Left hindlimb (tissue), 1 donor: ENCODE measurements around the gene APOC3.
"Not testable (repeated sequence)": the region's sequence is repeated elsewhere in the genome, so short reads cannot be mapped to it uniquely, and the experiment has no call there.

Experiments
- DNase-seq: peaks from one replicate; pipeline ENCODE4 v3.0.0-alpha.2; 2018

APOC3 gene

GRCh38 chr11:116829525-116830183, at the start of gene APOC3:
TSS of gene APOC3 (plus strand) at chr11:116829907. CDS start at chr11:116830583, 676 bp downstream.
- DNase-seq = no peak

GRCh38 chr11:116782728-116783127, 47.0 kb upstream of the APOC3 start:
- DNase-seq = no peak

DNA sequence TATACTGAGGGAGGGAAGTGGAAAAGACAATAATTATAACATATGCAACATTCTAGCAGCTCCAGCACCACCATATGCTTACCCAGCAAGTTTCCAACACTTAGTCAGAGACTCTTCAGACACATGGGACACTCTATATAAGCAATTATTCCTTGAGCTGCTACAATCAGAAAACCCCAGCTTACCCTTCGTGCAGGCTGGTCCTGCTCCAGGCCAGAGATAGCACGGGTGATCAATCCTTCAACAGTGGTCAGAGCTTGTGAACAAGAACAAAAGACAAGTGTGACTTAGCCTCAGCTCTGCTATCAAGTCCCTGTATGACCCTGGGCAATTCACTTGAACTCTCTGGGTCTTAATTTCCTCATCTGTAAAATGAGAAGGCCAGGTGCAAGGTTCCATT, 43.4 kb upstream of the APOC3 start:
- no peak for DNase-seq

GRCh38 chr11:116786966-116787365, 42.7 kb upstream of the APOC3 start:
- DNase-seq = no peak

GRCh38 chr11:116787436-116787785, 42.3 kb upstream of the APOC3 start:
- DNase-seq = no peak

DNA sequence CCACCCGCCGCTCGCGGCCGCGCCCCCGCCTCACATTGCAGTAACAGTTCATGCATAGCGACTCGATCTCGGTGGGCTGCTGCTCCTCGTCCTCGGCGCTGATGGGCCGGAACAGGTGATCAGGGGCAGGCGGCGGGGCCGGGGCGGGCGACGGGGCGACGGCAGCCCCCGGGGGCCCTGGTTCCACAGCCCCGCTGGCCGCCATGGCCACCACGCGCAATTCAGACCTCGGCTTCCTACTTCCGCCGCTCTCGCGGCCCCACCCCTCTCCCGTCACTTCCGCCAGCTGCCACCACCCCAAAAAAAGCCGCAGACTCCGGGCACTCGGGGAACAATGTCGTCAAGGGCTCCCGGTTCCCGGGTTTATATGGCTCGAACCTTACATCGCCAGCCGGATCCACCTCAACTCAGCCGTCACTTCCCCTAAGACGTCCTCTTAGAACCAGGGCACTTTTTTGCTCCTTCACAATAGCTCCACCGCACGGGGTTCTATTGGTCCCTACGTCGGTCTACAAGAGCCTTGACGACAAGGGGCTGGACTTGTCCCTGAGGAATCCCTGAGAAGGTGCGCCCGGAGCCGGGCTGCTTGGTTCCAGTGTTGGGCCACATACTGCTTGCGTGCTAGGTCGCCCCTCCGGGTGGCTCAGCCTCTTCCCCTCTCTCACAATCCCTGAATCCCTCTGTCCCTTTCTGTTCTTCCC, 41.8 kb upstream of the APOC3 start, which contains the start of gene ZPR1:
TSS of gene ZPR1 (minus strand) at position 238 of the 701 bp plus-strand sequence. CDS start at position 205, 33 bp downstream.
- DNase-seq = peak; percentile 90

DNA sequence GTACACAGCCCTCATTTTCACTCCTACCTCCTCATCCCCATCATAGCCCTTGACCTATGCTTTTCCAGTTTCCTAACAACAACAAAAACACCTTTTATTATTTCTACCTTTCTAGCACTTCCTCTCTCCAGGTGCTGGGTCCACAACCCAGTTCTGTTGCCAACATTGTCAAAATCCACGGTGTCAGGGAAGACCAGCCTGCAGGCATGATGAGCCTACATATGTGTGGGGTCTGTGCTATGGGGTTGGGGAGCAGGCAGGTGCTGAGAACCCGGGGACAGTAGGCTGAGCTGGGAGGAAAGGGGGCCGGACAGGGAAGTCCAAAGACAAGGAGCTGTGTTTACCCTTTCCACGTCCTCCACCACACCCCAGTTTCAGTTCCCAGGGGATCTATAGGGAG, 41.2 kb upstream of the APOC3 start:
- DNase-seq = no peak

GRCh38 chr11:116788975-116789374, 40.7 kb upstream of the APOC3 start:
- no peak for DNase-seq

- no peak for DNase-seq
Measured at GRCh38 chr11:116790167-116791001, 39.3 kb upstream of the APOC3 start.

DNA sequence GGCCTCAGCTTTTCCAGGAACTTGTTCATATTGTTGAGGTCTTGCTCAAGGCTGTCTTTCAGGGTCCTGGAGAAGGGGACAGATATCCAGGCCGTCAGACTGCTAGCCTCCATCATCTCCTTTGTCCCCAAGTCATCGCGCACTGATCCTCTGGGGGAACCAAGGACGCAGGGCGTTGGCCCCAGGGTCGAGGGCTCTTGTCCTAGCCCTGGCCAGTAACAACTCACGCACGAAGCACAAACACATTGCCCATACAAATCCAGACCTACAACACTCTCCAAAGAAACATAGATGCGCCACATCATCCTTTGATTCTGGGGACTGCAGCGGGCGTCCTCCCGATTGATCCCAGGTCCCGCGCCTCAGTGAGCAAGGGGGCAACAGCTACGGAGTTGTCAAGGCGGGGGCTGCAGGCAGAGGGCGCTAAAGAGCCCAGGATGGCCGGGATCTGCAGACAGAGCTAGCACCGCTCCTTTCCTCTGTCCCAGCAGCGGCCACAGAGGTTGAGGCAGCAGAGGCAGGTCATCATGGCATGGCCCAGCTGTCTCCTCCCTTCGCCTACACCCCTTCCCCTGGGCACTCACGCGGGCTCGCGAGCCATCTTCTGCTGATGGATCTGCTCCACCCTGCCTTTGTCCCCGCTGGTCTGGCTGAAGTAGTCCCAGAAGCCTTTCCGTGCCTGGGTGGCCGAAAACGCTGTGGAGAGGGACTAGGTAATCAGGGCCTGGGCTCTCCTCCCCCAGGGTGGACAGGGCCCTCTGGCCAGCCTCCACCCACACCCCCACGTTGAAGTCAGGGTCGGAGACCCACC, 38.5 kb upstream of the APOC3 start:
- peak; percentile 75 for DNase-seq

- no peak for DNase-seq
Measured at GRCh38 chr11:116791813-116792143, 37.9 kb upstream of the APOC3 start, which contains the start of gene APOA5. TSS of gene APOA5 (minus strand) at chr11:116791879. CDS start at chr11:116791860, 19 bp downstream.

DNA sequence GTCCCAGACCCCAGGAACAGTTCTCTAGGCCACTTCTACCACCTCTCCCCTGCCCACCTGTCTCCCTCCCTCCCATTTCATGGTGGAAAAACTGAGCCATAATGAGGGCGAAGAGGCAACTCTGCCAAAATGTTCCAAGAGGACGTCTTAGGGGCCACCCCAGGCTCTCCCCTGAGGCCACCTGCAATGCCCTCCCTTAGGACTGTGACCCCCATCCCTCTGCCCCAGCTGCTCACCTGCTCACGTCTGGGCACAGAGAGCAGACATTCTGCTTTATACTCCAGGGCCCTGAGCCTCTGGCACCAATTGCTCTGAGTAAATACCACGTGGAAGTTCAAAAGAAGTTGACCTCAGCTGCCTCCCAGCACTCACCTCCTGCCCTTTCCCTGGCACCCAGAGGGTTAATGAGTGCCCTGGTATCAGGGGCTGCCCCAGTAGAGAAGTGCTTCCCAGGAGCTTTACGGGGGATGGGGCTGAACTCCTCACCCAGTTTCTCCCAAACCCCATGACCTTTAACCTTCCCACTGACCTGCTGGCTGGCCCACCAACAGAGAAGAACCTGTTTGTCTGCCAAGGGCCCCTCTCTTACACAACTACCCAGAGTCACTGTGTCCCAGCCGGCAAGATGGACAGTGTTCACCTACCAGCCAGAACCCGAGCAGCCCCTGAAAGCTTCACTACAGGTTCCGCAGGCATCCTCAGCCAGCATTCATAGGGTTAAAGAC, 37.4 kb upstream of the APOC3 start:
- DNase-seq = no peak

- no peak for DNase-seq
Measured at GRCh38 chr11:116792869-116793771, 36.6 kb upstream of the APOC3 start.

DNA sequence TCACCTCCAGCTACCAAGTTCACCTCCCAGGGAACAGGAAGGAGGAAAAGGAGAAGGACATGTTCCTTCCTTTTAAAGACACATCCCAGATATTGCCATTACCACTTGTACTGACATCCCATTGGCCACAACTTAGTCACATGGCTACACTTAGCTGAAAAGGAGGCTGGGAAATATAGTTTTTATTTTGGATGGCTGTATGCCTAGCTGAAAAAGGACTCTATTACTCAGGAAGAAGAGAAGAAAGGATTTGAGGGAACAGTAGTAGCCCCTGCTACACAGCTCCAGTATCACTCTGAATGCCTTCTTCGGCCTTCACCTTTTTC, 36.0 kb upstream of the APOC3 start:
- DNase-seq = no peak

DNA sequence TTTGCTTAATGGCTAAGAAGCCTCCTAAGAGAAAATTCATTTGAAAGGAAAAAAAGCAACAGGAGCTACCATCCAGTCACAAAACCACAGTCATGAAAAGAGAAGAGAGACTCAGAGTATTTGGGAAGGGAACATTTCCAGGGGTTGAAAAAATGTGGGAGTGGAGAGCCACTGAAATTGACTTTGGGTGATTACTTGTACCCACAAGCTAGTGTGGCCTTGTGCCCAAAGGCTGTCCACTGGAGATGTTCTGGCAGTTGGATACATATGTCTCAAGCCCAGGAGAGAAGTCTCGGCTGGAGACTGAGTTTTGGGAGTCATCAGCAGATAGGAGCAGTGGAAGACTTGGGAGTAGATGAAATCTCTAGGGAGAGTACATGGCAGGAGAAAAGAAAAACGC, 34.9 kb upstream of the APOC3 start:
- no peak for DNase-seq

- no peak for DNase-seq
Measured at GRCh38 chr11:116796548-116796947, 33.2 kb upstream of the APOC3 start.

DNA sequence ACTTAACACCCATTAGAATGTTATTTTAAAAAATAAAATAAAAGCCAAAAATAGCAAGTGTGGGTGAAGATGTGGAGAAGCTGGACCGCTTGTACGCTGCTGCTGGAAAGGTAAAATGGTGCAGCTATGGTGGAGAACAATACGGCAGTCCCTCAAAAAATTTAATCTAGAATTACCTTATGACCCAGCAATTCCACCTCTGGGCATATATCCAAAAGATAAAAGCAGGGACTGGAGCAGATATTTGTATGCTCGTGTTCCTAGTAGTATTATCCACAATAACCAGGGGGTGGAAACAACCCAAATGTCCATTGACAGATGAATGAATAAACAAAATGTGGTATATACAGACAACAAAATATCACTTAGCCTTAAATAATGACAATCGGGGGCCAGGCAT, 31.9 kb upstream of the APOC3 start:
- no peak for DNase-seq

DNA sequence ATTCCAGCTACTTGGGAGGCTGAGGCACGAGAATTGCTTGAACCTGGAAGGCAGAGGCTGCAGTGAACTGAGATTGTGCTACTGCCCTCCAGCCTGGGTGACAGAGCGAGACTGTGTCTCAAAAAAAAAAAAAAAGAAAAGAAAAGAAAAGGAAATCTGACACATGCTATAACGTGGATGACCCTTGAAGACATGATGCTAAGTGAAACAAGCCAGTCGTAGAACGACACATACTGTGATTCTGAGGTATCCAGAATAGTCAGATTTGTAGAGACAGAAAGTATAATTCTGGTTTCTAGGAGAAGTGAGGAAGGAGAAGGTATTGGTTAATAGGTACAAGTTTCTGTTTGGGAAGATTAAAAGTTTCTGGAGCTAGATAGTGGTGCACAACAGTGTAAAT, 31.3 kb upstream of the APOC3 start:
- no peak for DNase-seq

GRCh38 chr11:116800610-116801009, 29.1 kb upstream of the APOC3 start:
- DNase-seq = no peak

GRCh38 chr11:116801662-116802061, 28.0 kb upstream of the APOC3 start:
- DNase-seq = not testable (repeated sequence)

GRCh38 chr11:116804001-116804400, 25.7 kb upstream of the APOC3 start:
- DNase-seq = no peak
